ENCODE measurements around the gene AEBP1.

The AEBP1 gene

GRCh38 chr7:44068054-44068453 lies 36.1 kb upstream of the AEBP1 start:
- no peaks in the 10 kb centered on the region for H3K9me3 ChIP-seq (ENCODE audit: insufficient read depth, low read length, severe bottlenecking)
- no peak overlapping the region for H3K27ac ChIP-seq (ENCODE audit: low read length)
- no peak for DNase-seq
- H4K20me1 ChIP-seq (ENCODE audit: insufficient read depth, low read length) = peaks cover 3% of the 10 kb centered on the region; the same call in 1 of the 2 replicates
- H3K27me3 ChIP-seq (ENCODE audit: insufficient read depth, low read length, poor library complexity) = no peaks in the 10 kb centered on the region
- TF ChIP-seq EZH2 (IDR thresholded peaks at IDR 0.05; ENCODE audit: borderline replicate concordance, low read depth, low read length, severe bottlenecking) (no peak), CTCF (IDR thresholded peaks at IDR 0.05; ENCODE audit: borderline replicate concordance, extremely low read depth, low read length, poor library complexity, severe bottlenecking) (no peak)
- H3K4me2 ChIP-seq (ENCODE audit: insufficient read depth, low read length) = no peak overlapping the region
- H3K4me1 ChIP-seq (ENCODE audit: insufficient read depth, low read length) = no peaks in the 10 kb centered on the region
- no peaks in the 10 kb centered on the region for H3K79me2 ChIP-seq (ENCODE audit: insufficient read depth, low read length)
- H3K9ac ChIP-seq (ENCODE audit: low read depth, low read length) = no peak overlapping the region
- ATAC-seq (ENCODE audit: insufficient read depth, low read depth) = no peak
- no peak overlapping the region for H3K4me3 ChIP-seq (ENCODE audit: low read depth in 1 of 2, low read length in 2 of 2)
- H3K36me3 ChIP-seq (ENCODE audit: insufficient read depth, low read length) = peaks cover 12% of the 10 kb centered on the region
- H2AFZ ChIP-seq (ENCODE audit: low read depth, low read length) = no peak overlapping the region

GRCh38 chr7:44071726-44072363 lies 32.3 kb upstream of the AEBP1 start:
- peaks cover 48% of the 10 kb centered on the region for H3K36me3 ChIP-seq (ENCODE audit: insufficient read depth, low read length)
- no peak overlapping the region for H3K9ac ChIP-seq (ENCODE audit: low read depth, low read length)
- no peaks in the 10 kb centered on the region for H3K27me3 ChIP-seq (ENCODE audit: insufficient read depth, low read length, poor library complexity)
- H3K4me1 ChIP-seq (ENCODE audit: insufficient read depth, low read length) = no peaks in the 10 kb centered on the region
- DNase-seq = no peak
- H3K4me3 ChIP-seq (ENCODE audit: low read depth in 1 of 2, low read length in 2 of 2) = no peak overlapping the region
- peak overlapping the region; percentile 39; the same call in 1 of the 2 replicates for H3K27ac ChIP-seq (ENCODE audit: low read length)
- TF ChIP-seq EZH2 (IDR thresholded peaks at IDR 0.05; ENCODE audit: borderline replicate concordance, low read depth, low read length, severe bottlenecking) (no peak), CTCF (IDR thresholded peaks at IDR 0.05; ENCODE audit: borderline replicate concordance, extremely low read depth, low read length, poor library complexity, severe bottlenecking) (no peak)
- H4K20me1 ChIP-seq (ENCODE audit: insufficient read depth, low read length) = peaks cover 3% of the 10 kb centered on the region; the same call in 1 of the 2 replicates
- H3K4me2 ChIP-seq (ENCODE audit: insufficient read depth, low read length) = no peak overlapping the region
- no peak for ATAC-seq (ENCODE audit: insufficient read depth, low read depth)
- H3K9me3 ChIP-seq (ENCODE audit: insufficient read depth, low read length, severe bottlenecking) = no peaks in the 10 kb centered on the region
- no peak overlapping the region for H2AFZ ChIP-seq (ENCODE audit: low read depth, low read length)
- H3K79me2 ChIP-seq (ENCODE audit: insufficient read depth, low read length) = no peaks in the 10 kb centered on the region

GRCh38 chr7:44072364-44073231 lies 31.5 kb upstream of the AEBP1 start:
- no peak overlapping the region for H3K9ac ChIP-seq (ENCODE audit: low read depth, low read length)
- no peaks in the 10 kb centered on the region for H3K9me3 ChIP-seq (ENCODE audit: insufficient read depth, low read length, severe bottlenecking)
- H4K20me1 ChIP-seq (ENCODE audit: insufficient read depth, low read length) = peaks cover 3% of the 10 kb centered on the region; the same call in 1 of the 2 replicates
- peak; percentile 67 for DNase-seq
- H2AFZ ChIP-seq (ENCODE audit: low read depth, low read length) = no peak overlapping the region
- TF ChIP-seq EZH2 (IDR thresholded peaks at IDR 0.05; ENCODE audit: borderline replicate concordance, low read depth, low read length, severe bottlenecking) = no peak
- TF ChIP-seq CTCF (IDR thresholded peaks at IDR 0.05; ENCODE audit: borderline replicate concordance, extremely low read depth, low read length, poor library complexity, severe bottlenecking) = peak; percentile 76
- peaks cover 55% of the 10 kb centered on the region for H3K36me3 ChIP-seq (ENCODE audit: insufficient read depth, low read length)
- H3K27ac ChIP-seq (ENCODE audit: low read length) = peak overlapping the region; percentile 39; the same call in 1 of the 2 replicates
- H3K4me3 ChIP-seq (ENCODE audit: low read depth in 1 of 2, low read length in 2 of 2) = no peak overlapping the region
- no peak overlapping the region; the same call in 1 of the 2 replicates for H3K4me2 ChIP-seq (ENCODE audit: insufficient read depth, low read length)
- H3K4me1 ChIP-seq (ENCODE audit: insufficient read depth, low read length) = peaks cover 2% of the 10 kb centered on the region
- no peaks in the 10 kb centered on the region for H3K79me2 ChIP-seq (ENCODE audit: insufficient read depth, low read length)
- peak; percentile 63 for ATAC-seq (ENCODE audit: insufficient read depth, low read depth)
- no peaks in the 10 kb centered on the region for H3K27me3 ChIP-seq (ENCODE audit: insufficient read depth, low read length, poor library complexity)

All from DND-41 (cell line).